Measurements from ENCODE around the gene CNBD2.
"Not testable (repeated sequence)": the region's sequence is repeated elsewhere in the genome, so short reads cannot be mapped to it uniquely, and the experiment has no call there.

The CNBD2 gene

DNA sequence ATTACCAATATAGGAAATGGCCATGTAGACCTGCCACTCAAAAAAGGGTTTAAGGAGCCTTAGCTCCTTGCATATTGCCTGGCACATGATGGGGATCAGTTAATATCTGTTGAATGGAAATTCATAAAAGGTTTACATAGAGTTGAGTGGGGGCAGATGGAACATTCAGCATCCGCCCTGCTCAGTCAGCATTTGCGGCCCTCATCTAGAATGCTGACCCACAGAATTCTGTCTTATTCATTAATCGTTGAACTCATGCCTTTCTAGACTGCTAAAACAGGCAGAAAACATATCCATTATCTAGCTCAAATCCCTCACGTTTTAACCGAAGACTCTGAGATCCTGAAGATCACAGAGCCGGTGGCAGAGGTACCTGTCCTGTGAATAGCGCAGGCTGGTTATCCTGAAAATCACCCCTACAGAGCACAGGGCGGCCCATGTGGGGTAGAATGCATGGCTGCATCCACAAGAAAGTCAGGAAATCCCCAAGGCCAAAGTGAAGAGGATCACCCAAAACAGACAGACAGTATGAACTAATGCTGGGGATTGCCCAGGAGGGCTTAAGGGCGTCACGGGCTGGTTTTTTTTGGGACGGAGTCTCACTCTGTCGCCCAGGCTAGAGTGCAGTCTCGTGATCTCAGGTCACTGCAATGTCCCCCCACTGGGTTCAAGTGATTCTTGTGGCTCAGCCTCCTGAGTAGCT, 59.9 kb downstream of the CNBD2 start:
- no peak for DNase-seq

- DNase-seq: no peak
These were observed 61.8 kb downstream of the CNBD2 start for GRCh38 chr20:36030149-36030548.

DNA sequence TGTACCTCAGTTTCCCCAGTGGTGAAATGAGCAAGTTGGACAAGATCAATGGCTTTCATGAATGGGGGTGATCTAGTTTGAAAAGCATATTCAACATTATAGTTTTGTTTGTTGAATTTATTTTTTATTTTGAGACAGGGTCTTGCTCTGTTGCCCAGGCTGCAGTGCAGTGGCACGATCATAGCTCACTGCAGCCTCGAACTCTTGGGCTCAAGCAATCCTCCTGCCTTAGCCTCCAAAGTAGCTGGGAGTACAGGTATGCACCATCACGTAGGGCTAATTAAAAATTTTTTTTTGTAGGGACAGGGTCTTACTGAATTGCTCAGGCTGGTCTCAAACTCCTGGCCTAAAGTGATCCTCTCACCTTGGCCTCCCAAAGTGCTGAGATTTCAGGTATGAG, 63.4 kb downstream of the CNBD2 start:
- DNase-seq: no peak

DNA sequence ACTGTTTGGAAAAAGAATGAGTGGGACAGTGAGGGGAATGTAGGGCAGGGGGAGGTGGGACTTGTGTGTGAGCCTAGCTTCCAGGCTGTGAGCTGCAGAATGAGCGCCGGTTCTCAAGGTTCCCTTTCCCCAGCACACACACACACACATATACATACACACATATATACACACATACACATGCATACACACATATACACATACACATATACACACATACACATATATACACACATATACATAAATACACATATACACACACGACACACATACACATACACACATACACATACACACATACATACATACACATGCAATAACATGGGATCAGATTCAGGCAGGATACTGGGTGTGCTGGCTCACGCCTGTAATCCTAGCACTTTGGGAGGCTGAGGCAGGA, 66.5 kb downstream of the CNBD2 start:
- DNase-seq: no peak

- DNase-seq: no peak
These were observed 67.4 kb downstream of the CNBD2 start for GRCh38 chr20:36035745-36036144.

DNA sequence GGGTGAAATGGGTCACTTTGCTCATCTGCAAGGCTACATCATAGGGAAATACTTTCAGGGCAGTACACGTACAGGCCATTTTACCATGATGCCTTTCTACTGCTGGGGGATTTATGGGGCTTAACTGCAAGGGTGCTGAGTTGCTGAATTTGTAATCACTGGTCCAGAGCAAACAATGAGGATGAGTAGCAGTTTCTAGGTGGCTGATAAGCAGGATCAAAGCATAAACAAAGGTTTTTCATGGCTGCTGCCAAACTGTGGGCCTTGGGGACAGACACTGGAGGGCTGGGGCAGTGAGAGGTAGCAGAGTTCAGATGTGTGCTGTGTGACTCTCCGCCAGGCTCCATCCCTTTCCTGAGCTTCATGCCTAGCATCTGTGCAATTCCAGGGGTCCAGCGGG, 68.3 kb downstream of the CNBD2 start:
- no peak for DNase-seq

DNA sequence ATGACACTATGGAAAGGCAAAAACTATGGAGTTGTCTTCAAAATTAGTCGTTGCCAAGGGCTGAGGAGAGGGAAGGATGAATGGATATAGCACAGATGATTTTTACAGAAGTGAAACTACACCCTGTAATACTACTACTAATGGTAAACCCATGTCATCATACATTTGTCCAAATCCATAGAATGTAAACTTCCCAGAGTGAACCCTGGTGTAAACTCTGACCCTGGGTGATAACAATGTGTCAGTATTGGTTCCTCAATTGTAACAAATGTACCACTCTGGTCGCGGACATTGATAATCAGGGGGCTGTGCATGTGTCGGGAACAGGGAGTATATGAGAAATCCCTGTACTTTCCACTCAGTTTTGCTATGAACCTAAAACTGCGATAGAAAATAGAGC, 72.2 kb downstream of the CNBD2 start:
- no peak for DNase-seq

DNA sequence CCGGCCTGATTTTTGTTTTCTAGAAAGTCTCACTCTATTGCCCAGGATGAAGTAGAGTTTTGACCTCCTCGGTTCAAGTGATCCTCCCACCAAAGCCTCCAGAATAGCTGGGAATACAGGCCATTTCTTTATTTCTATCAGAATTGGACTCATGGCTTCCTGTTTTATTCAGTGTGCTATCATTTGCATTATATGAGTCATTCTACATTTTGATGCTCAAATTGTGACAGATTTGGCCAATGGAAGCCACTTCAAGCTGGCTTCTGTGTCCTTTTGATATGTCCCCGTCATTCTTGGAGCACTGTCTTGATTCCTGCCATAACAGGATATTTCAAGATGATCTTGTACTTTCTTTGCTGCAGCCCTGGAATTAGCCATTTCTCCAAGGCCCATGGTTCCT, 75.1 kb downstream of the CNBD2 start:
- no peak for DNase-seq

- no peak for DNase-seq
These were observed 75.6 kb downstream of the CNBD2 start for GRCh38 chr20:36043892-36044515.

DNA sequence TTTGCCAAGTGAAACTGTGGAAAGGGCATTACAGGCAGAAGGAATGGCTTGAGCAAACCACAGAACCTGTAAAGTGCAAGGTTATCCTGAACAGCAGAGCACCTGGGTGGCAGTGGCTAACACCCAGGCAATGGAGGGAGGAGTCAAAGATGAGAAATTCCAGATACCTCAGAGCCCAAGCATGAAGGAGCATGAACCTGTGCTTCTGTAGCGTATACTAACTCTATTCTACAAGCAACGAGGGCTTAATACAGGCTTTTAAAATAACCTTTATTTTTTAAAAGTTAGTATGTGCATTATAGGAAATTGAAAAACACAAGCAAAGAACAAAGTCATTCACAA, 77.0 kb downstream of the CNBD2 start:
- no peak for DNase-seq

DNA sequence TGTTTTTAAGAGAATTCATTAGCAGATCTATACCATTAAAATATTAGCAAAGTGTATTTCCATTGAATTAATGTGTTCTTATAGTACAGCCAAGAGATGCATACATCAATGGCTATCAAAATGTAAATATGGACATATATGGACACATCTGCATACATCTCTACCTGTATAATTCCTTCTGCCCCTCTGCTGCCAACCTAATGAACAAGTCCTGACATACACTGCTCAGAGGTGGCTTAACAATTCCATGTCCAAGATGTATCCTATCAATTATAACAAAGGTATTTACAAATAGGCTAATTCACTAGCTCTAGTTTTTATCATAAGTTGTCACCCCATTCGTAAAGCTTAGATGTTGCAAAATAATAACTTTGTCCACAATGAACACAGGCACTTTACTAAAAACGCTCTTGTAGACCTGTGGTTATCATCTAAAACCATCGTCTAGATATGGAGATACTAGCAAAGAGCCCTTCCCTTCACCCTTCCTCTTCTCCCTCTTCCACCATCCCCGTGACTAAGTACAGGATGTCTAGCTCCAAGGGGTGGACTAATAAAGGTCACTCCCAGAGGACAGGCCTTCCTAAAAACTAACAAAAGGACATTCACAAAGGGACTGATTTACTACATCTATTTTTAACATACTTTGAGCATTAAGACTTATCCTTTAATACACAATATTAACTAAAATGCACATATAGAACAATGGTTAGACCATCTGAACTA, 77.8 kb downstream of the CNBD2 start:
- not testable (repeated sequence) for DNase-seq

DNA sequence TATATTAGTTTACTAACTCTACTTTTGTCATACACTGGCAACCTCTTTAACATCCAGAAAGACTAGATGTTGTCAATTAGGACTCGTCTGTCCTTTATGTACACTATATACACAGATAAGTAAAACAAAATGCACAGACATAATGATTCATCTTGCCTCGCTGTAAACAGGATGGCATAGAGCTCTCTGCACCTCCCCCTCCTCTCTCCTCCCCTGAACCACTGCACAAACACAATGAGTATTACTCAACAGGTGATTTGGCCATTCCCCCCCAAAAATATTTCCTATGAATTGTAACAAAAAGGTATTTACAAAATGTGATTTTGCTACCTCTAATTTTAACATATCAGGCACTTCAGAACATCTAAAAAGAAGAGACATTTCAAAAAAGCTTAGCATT, 81.0 kb downstream of the CNBD2 start:
- DNase-seq: not testable (repeated sequence)

- DNase-seq: peak; percentile 92 to 93
These were observed 82.3 kb downstream of the CNBD2 start for GRCh38 chr20:36050436-36051317.

GRCh38 chr20:36051318-36052116, 83.1 kb downstream of the CNBD2 start:
- no peak for DNase-seq

GRCh38 chr20:36052117-36052513, 83.7 kb downstream of the CNBD2 start:
- DNase-seq: no peak

- not testable (repeated sequence) for DNase-seq
These were observed 85.6 kb downstream of the CNBD2 start for GRCh38 chr20:36053863-36054518.

DNA sequence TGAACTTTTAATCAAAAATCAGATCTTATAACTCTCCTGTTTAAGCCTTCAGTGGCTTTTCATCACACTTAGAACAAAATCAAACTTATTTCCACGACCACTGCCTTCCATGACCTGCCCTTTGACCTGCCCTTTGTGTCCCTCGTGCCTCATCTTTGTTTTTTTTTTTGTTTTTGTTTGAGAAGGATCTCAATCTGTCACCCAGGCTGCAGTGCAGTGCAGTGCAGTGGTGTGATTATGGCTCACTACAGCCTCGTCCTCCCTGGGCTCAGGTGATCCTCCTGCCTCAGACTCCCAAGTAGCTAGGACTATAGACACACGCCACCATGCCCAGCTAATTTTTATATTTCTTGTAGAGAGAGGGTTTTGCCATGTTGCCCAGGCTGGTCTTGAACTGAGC, 86.8 kb downstream of the CNBD2 start:
- no peak for DNase-seq

GRCh38 chr20:36060676-36061075, 92.3 kb downstream of the CNBD2 start:
- DNase-seq: no peak

- DNase-seq: no peak
These were observed 93.4 kb downstream of the CNBD2 start for GRCh38 chr20:36061754-36062153.

DNA sequence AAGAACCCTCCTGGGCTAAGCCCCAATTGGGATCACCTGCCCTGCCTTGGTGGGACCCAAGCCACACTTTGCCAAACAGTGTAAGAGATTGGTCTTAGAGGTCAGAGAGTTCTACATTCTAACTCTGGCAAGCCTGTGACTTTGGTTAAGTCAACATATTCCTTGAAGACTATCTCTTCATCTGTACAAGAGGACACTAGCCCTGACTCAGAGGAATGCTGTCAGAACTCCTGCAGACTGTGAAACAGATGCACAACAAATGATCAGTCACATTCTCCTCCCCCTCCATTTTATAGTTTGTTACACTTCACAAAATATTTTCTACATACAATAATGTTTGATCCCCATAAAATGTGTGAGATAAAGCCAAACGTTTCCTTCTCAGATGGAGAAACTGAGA, 94.4 kb downstream of the CNBD2 start:
- no peak for DNase-seq

GRCh38 chr20:36063916-36064657, 95.7 kb downstream of the CNBD2 start:
- no peak for DNase-seq

Data from stimulated activated CD4-positive, alpha-beta T cell treated with anti-CD3 and anti-CD28 coated beads, Interleukin-2, amount 100 ng/mL, for 48 hours (primary cell).